Lung (tissue), 12 donors: ENCODE data around the gene TCEA2. TPM values are rescaled to one million over a fixed set of nuclear protein-coding genes. Genes with fewer than 3 reads are reported as not detected.
"Not testable (repeated sequence)": the region's sequence is repeated elsewhere in the genome, so short reads cannot be mapped to it uniquely, and the experiment has no call there.

ENCODE experiments used
- ATAC-seq: fragments of 200-7000 bp; cut with Tn5 transposase; one replicate; pipeline ENCODE4 v1.9.1; 2020; ENCODE audit warnings: moderate number of reproducible peaks; ENCODE audit not compliant: insufficient read depth, low FRiP score
- DNase-seq, 3 donors: peaks; one replicate each; pipeline ENCODE4 v3.0.0-alpha.2; 2013 to 2017
- H3K27ac ChIP-seq, 2 donors: one replicate each; pipeline ENCODE4 v1.5.1; 2013; ENCODE audit warnings: mild to moderate bottlenecking in 2 of 2, moderate library complexity in 2 of 2, control low read depth in 1 of 2, inconsistent platforms in 1 of 2, low read depth in 1 of 2, low read length in 1 of 2
- H3K27me3 ChIP-seq, 3 donors: one replicate each; pipeline ENCODE4 v1.5.1; 2013; ENCODE audit warnings: low read length in 2 of 3; ENCODE audit not compliant: control insufficient read depth in 3 of 3, insufficient read depth in 3 of 3
- H3K36me3 ChIP-seq, 4 donors: one replicate each; pipeline ENCODE4 v1.5.1; 2013; ENCODE audit warnings: low read length in 4 of 4, mild to moderate bottlenecking in 1 of 4, moderate library complexity in 1 of 4; ENCODE audit not compliant: control insufficient read depth in 4 of 4, insufficient read depth in 4 of 4
- H3K4me1 ChIP-seq, 5 donors: one replicate each; pipeline ENCODE4 v1.5.1; 2013; ENCODE audit warnings: low read length in 5 of 5, mild to moderate bottlenecking in 2 of 5, moderate library complexity in 1 of 5; ENCODE audit not compliant: control insufficient read depth in 5 of 5, insufficient read depth in 5 of 5
- H3K4me3 ChIP-seq: one replicate; pipeline ENCODE4 v1.5.1; 2013; ENCODE audit warnings: mild to moderate bottlenecking, control low read depth, moderate library complexity
- H3K9ac ChIP-seq, 2 donors: one replicate each; pipeline ENCODE4 v1.5.1; 2013; ENCODE audit warnings: low read length in 2 of 2, control low read depth in 1 of 2; ENCODE audit not compliant: insufficient read depth in 1 of 2
- H3K9me3 ChIP-seq, 4 donors: one replicate each; pipeline ENCODE4 v1.5.1; 2013; ENCODE audit warnings: low read length in 3 of 4, mild to moderate bottlenecking in 1 of 4, moderate library complexity in 1 of 4; ENCODE audit not compliant: control insufficient read depth in 4 of 4, insufficient read depth in 3 of 4
- CTCF ChIP-seq: IDR thresholded peaks from 2 replicates; pipeline ENCODE4 v1.5.1; 2012; ENCODE audit warnings: mild to moderate bottlenecking; ENCODE audit errors: control extremely low read depth, extremely low read depth
- WGBS, 2 donors: extraction: QIAGEN DNeasy Blood & Tissue Kit; methylation state at CpG; one replicate each; pipeline ENCODE4 v1.1.7; 2013; 5-methylcytosine and 5-hydroxymethylcytosine counted together
- polyA plus RNA-seq, 2 donors: library from polyadenylated mRNA; stranded (reverse); fragments of 200-250 nt; gene quantifications; one replicate each; pipeline ENCODE4 v1.2.1, GENCODE V29; 2013
- total RNA-seq, 2 donors: library from RNA; depleted of rRNA in 1 of 2; stranded (reverse); fragments of >200 nt in 1 of 2; gene quantifications; one replicate each; pipeline ENCODE4 v1.2.1, GENCODE V29; 2014 to 2021
- donor health status: control.
- donor health status: control.
- donor health status: Bipolar disorder and iron deficiency.
- donor health status: healthy.
- donor health status: DM: yes; HTN: yes; CAD: no.

Gene TCEA2
- total and polyA plus RNA-seq, 4 donors = 18.3 to 32.9 (median 30.7) TPM

GRCh38 chr20:64116541-64117431 lies 53.8 kb downstream of the TCEA2 start:
- Histone ChIP-seq H3K36me3 (no peaks in the 10 kb centered on the region), H3K4me1 (peaks cover 0 to 5% (median 0%) of the 10 kb centered on the region in 5 donors), H3K4me3 (no peak overlapping the region), H3K9me3 (no peaks in the 10 kb centered on the region), H3K27ac (no peak overlapping the region), H3K27me3 (no peaks in the 10 kb centered on the region), H3K9ac (no peak overlapping the region)
- TF ChIP-seq CTCF = no peak
- ATAC-seq (no peak), DNase-seq (no peak)
- WGBS, 2 donors = 75 to 93% methylated on average over 16 to 17 of the region's 17 CpGs

GRCh38 chr20:64117432-64117777 lies 54.4 kb downstream of the TCEA2 start:
- not testable (repeated sequence) for DNase-seq, H3K9me3 ChIP-seq, H3K4me1 ChIP-seq, H3K27me3 ChIP-seq, H3K27ac ChIP-seq, ATAC-seq, H3K9ac ChIP-seq, H3K36me3 ChIP-seq, H3K4me3 ChIP-seq
- WGBS, 2 donors = 87 to 90% methylated on average over 3 to 4 of the region's 6 CpGs

GRCh38 chr20:64119301-64119680 lies 56.3 kb downstream of the TCEA2 start:
- WGBS, 2 donors = 82 to 89% methylated on average over 8 of the region's 8 CpGs
- no peak for DNase-seq
- no peaks in the 10 kb centered on the region for H3K9me3 ChIP-seq
- no peak for ATAC-seq
- H3K4me1 ChIP-seq = peaks cover 0 to 5% (median 0%) of the 10 kb centered on the region in 5 donors
- no peaks in the 10 kb centered on the region for H3K36me3 ChIP-seq
- H3K9ac ChIP-seq = no peak overlapping the region
- no peak overlapping the region for H3K27ac ChIP-seq
- no peaks in the 10 kb centered on the region for H3K27me3 ChIP-seq
- TF ChIP-seq CTCF = no peak
- H3K4me3 ChIP-seq = no peak overlapping the region

GRCh38 chr20:64119681-64120341 lies 56.8 kb downstream of the TCEA2 start:
- ATAC-seq = no peak
- no peak overlapping the region for H3K9ac ChIP-seq
- no peak for TF ChIP-seq CTCF
- peaks cover 0 to 5% (median 0%) of the 10 kb centered on the region in 5 donors for H3K4me1 ChIP-seq
- no peak overlapping the region for H3K4me3 ChIP-seq
- no peaks in the 10 kb centered on the region for H3K27me3 ChIP-seq
- no peaks in the 10 kb centered on the region for H3K36me3 ChIP-seq
- H3K9me3 ChIP-seq = no peaks in the 10 kb centered on the region
- H3K27ac ChIP-seq = no peak overlapping the region
- no peak for DNase-seq
- 60 to 62% methylated on average over 13 to 14 of the region's 14 CpGs for WGBS, 2 donors
